Esophagus muscularis mucosa (tissue), 4 donors: ENCODE data around the gene SLC49A3. TPM values are rescaled to one million over a fixed set of nuclear protein-coding genes. Genes with fewer than 3 reads are reported as not detected.
"Not testable (repeated sequence)": the region's sequence is repeated elsewhere in the genome, so short reads cannot be mapped to it uniquely, and the experiment has no call there.

Experiments
- DNase-seq: peaks from one replicate; pipeline ENCODE4 v3.0.0-alpha.2; 2017; ENCODE audit errors: extremely low spot score
- H3K27ac ChIP-seq, 4 donors: fragments of 200-600 bp; sonication (generic); replicated peaks in 1 of 4; 1 replicate in 3 of 4; 2 replicates in 1 of 4; pipeline ENCODE4 v1.5.1; 2016 to 2019; ENCODE audit warnings: mild to moderate bottlenecking in 1 of 4
- H3K27me3 ChIP-seq, 4 donors: fragments of 200-600 bp; sonication (generic); one replicate each; pipeline versions ENCODE4 v1.5.1 to v1.6.0; 2016 to 2019
- H3K36me3 ChIP-seq, 4 donors: fragments of 200-600 bp; sonication (generic); one replicate each; pipeline ENCODE4 v1.5.1; 2016 to 2019
- H3K4me1 ChIP-seq, 4 donors: fragments of 200-600 bp; sonication (generic); one replicate each; pipeline ENCODE4 v1.5.1; 2016 to 2019
- H3K4me3 ChIP-seq, 4 donors: fragments of 200-600 bp; sonication (generic); 1 replicate in 2 of 4; 2 replicates in 2 of 4; pipeline ENCODE4 v1.5.1; 2016 to 2019; ENCODE audit warnings: mild to moderate bottlenecking in 4 of 4, moderate library complexity in 1 of 4
- H3K9me3 ChIP-seq, 4 donors: fragments of 200-600 bp; sonication (generic); 1 replicate in 3 of 4; 2 replicates in 1 of 4; pipeline ENCODE4 v1.5.1; 2016 to 2019
- EP300 ChIP-seq: sonication (generic); formaldehyde crosslinking; IDR thresholded peaks from one replicate; pipeline ENCODE4 v1.6.1; 2017; ENCODE audit warnings: antibody characterized with exemption
- POLR2A ChIP-seq: fragments of 450-650 bp; IDR thresholded peaks from one replicate; pipeline ENCODE4 v1.6.1; 2017; ENCODE audit warnings: antibody characterized with exemption, moderate library complexity, mild to moderate bottlenecking, low read depth
- POLR2AphosphoS5 ChIP-seq, 2 donors: sonication (generic); formaldehyde crosslinking; IDR thresholded peaks; one replicate each; pipeline ENCODE4 v1.6.1; 2017; ENCODE audit warnings: antibody characterized with exemption in 2 of 2
- WGBS: methylation state at CpG from one replicate; pipeline ENCODE4 v1.1.5; 2018; 5-methylcytosine and 5-hydroxymethylcytosine counted together
- intact Hi-C: fragments of 100-400 bp; cut with DNase I; formaldehyde crosslinking; loops from one replicate; pipeline ENCODE4 v1.15.1; 2023
- total RNA-seq, 4 donors: library from RNA; depleted of rRNA; stranded (reverse); fragments of >200 nt; gene quantifications; one replicate each; pipeline versions ENCODE4 v1.1.0 to v1.2.1, GENCODE V29; 2016
- TF ChIP-seq, protein P1 (sequence below), 3 experiments: fragments of 200-600 bp in 2 of 3; fragments of 450-650 bp in 1 of 3; sonication (generic) in 2 of 3; IDR thresholded peaks; one replicate each; pipeline ENCODE4 v1.5.1; 2017 to 2019; ENCODE audit warnings: antibody characterized with exemption in 3 of 3, mild to moderate bottlenecking in 2 of 3, moderate library complexity in 1 of 3

SLC49A3 gene
- total RNA-seq, 4 donors from 2014 or later, result 5.5 to 9.4 (median 7.6) TPM

DNA sequence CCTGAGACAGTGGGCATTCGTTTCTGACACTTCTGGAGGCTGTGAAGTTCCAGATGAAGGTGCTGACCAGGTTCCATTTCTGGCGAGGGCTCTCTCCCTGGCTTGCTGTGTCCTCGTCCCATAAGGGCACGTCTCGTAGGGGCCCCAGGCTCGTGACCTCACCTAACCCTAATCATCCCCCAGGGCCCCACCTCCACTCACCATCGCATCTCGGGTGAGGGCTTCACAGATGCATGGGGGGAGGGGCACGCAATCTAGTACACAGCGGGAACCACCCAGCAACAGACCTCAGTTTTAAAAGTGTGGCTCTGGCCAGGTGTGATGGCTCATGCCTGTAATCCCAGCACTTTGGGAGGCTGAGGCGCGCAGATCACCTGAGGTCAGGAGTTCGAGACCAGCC lies 41.5 kb downstream of the SLC49A3 start:
- peaks cover 0 to 7% (median 0%) of the 10 kb centered on the region in 4 donors for H3K4me1 ChIP-seq
- H3K4me3 ChIP-seq, result no peak overlapping the region
- peaks cover 0 to 3% (median 0%) of the 10 kb centered on the region in 4 donors for H3K9me3 ChIP-seq
- no peak for TF ChIP-seq POLR2A
- TF ChIP-seq, protein P1, sequence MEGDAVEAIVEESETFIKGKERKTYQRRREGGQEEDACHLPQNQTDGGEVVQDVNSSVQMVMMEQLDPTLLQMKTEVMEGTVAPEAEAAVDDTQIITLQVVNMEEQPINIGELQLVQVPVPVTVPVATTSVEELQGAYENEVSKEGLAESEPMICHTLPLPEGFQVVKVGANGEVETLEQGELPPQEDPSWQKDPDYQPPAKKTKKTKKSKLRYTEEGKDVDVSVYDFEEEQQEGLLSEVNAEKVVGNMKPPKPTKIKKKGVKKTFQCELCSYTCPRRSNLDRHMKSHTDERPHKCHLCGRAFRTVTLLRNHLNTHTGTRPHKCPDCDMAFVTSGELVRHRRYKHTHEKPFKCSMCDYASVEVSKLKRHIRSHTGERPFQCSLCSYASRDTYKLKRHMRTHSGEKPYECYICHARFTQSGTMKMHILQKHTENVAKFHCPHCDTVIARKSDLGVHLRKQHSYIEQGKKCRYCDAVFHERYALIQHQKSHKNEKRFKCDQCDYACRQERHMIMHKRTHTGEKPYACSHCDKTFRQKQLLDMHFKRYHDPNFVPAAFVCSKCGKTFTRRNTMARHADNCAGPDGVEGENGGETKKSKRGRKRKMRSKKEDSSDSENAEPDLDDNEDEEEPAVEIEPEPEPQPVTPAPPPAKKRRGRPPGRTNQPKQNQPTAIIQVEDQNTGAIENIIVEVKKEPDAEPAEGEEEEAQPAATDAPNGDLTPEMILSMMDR (IDR thresholded peaks at IDR 0.05), result no peak
- no peak for TF ChIP-seq POLR2AphosphoS5 (IDR thresholded peaks at IDR 0.05)
- TF ChIP-seq EP300, result no peak
- H3K27ac ChIP-seq, result no peak overlapping the region
- H3K36me3 ChIP-seq, result no peaks in the 10 kb centered on the region
- DNase-seq, result no peak
- intact Hi-C loops, result no loop called here
- H3K27me3 ChIP-seq, result peaks cover 0 to 63% (median 9%) of the 10 kb centered on the region in 4 donors
- WGBS, result 70% methylated on average over 9 of the region's 13 CpGs

DNA sequence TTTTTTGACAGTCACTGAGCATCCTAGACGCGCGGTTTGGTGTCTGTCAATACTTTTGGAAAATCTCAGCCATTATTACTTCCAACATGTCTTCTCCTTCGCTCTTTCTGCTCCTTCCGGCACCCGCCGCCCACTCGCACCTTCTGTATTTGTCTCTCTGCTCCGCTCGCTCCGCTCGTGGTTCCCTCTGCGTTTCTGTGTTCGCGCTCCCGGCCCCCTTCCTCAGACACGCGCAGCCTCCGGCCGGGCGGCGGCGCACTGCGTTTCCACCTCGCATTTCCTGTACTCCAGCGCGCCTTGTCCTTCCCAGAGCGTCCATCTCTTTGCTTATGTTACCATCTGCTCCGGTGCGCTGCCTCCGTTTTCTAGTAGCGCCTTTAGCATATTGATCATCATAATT lies 42.5 kb downstream of the SLC49A3 start:
- intact Hi-C loops, result no loop called here
- H3K27me3 ChIP-seq, result peaks cover 0 to 65% (median 9%) of the 10 kb centered on the region in 4 donors
- no peaks in the 10 kb centered on the region for H3K36me3 ChIP-seq
- peaks cover 0 to 13% (median 3%) of the 10 kb centered on the region in 4 donors for H3K9me3 ChIP-seq
- no peak for TF ChIP-seq POLR2A
- TF ChIP-seq EP300, result no peak
- TF ChIP-seq POLR2AphosphoS5 (IDR thresholded peaks at IDR 0.05), result no peak
- TF ChIP-seq, protein P1 (IDR thresholded peaks at IDR 0.05), result no peak
- peaks cover 0 to 6% (median 0%) of the 10 kb centered on the region in 4 donors for H3K4me1 ChIP-seq
- DNase-seq, result no peak
- H3K27ac ChIP-seq, result no peak overlapping the region
- WGBS, result 68% methylated on average over 32 of the region's 32 CpGs
- peak overlapping the region in 1 of 4 donors; percentile 26 for H3K4me3 ChIP-seq

DNA sequence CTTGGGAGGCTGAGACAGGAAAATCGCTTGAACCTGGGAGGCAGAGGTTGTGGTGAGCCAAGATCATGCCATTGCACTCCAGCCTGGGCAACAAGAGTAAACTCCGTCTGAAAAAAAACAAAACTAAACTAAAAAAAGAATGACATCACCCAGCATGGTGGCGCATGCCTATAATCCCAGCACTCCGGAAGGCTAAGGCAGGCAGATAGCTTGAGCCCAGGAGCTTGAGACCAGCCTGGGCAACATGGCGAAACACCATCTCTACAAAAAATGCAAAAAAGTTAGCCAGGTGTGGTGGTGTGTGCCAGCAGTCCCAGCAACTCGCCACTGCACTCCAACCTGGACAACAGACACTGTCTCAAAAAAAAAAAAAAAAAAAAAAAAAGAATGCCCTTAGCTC lies 46.6 kb downstream of the SLC49A3 start:
- WGBS, result 86% methylated on average over 6 of the region's 6 CpGs
- H3K36me3 ChIP-seq, DNase-seq, H3K27ac ChIP-seq, H3K4me1 ChIP-seq, H3K4me3 ChIP-seq, intact Hi-C loops: not testable (repeated sequence)
- peaks cover 0 to 58% (median 0%) of the 10 kb centered on the region in 4 donors for H3K27me3 ChIP-seq
- peaks cover 0 to 16% (median 3%) of the 10 kb centered on the region in 4 donors for H3K9me3 ChIP-seq

DNA sequence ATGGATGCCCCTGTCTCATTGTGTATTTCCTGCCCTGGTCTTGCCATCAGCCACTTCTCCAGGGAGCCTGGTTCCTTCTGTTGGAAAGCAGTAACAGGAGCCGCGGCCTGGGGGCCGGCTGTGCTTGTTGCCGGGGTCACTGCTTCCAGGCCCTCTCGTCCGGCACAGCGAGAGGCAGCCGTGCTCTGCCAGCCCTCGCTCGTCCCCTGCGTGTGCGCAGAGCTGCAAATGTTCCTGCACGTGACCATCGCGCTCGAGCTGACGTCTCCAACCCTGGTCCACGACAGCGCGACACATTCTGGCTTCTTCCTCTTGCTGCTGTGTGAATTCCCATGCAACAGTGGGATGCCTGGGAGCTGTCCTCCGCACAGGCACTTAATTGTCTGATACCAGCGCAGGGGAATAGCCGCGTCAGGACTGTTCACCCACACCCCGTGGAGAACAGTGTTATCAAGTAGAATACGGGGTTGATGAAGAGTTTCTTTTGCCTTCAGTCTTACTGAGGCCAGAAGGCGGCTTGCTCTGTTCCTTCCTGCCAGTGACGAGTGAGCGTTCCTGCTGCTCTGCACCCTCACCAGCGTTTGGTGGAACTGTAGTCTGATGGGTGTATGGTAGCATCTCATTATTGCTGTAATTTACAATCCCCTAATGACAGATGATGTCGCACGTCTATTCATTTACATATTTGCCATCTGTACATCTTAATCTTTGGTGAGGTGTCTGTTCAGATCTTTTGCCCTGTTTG lies 51.2 kb downstream of the SLC49A3 start:
- Histone ChIP-seq H3K36me3 (no peaks in the 10 kb centered on the region), H3K27me3 (peaks cover 0 to 68% (median 0%) of the 10 kb centered on the region in 4 donors), H3K4me1 (no peaks in the 10 kb centered on the region), H3K27ac (no peak overlapping the region), H3K9me3 (peaks cover 0 to 15% (median 4%) of the 10 kb centered on the region in 4 donors), H3K4me3 (no peak overlapping the region)
- TF ChIP-seq POLR2A (no peak), POLR2AphosphoS5 (IDR thresholded peaks at IDR 0.05) (no peak), EP300 (no peak)
- TF ChIP-seq, protein P1 (IDR thresholded peaks at IDR 0.05), result no peak
- DNase-seq, result no peak
- WGBS, result 75% methylated on average over 32 of the region's 32 CpGs
- intact Hi-C loops, result no loop called here

DNA sequence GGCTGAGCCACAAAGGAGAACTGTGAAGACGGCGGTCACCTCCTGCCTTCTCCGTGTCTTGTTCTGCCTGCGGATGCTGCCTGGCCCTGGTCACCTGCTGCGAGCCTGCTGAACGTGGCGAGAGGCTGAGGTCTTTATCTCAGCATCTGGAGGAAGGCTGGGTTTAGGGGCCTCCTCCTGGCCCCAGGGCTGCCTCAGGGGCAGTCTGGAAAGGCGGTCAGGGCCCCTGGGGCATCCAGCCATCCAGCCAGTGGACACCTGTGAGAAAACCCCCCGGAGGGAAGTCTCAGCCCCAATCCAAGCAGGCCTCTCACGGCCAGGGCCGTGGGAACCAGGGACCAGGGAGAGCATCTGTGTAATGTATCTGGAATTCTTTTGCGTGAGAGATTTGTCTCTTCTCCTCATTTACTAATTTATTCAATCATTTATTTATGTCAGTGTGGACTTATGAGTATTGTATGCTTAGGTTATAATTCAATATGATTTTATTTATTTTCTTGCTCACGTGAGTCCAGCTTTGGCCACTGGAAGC lies 52.3 kb downstream of the SLC49A3 start:
- no peak for DNase-seq
- peaks cover 0 to 5% (median 2%) of the 10 kb centered on the region in 4 donors for H3K9me3 ChIP-seq
- WGBS, result 65% methylated on average over 13 of the region's 13 CpGs

More for the DNA sequence above, 52.3 kb downstream of the SLC49A3 start:
- Histone ChIP-seq H3K36me3 (no peaks in the 10 kb centered on the region), H3K27ac (no peak overlapping the region), H3K4me3 (no peak overlapping the region), H3K27me3 (peaks cover 0 to 62% (median 0%) of the 10 kb centered on the region in 4 donors), H3K4me1 (no peaks in the 10 kb centered on the region)
- intact Hi-C loops, result no loop called here
- TF ChIP-seq POLR2AphosphoS5 (IDR thresholded peaks at IDR 0.05) (no peak), POLR2A (no peak), EP300 (no peak)
- TF ChIP-seq, protein P1 (IDR thresholded peaks at IDR 0.05), result no peak
